Heart right ventricle (tissue), 16 donors: ENCODE results near the gene ITGA2B. TPM values are rescaled to one million over a fixed set of nuclear protein-coding genes. Genes with fewer than 3 reads are reported as not detected.
"Not testable (repeated sequence)": the region's sequence is repeated elsewhere in the genome, so short reads cannot be mapped to it uniquely, and the experiment has no call there.

Experiments used
- ATAC-seq, 8 donors: fragments of 200-7000 bp; cut with Tn5 transposase; one replicate each; pipeline ENCODE4 v1.9.1; 2020; ENCODE audit warnings: mild to moderate bottlenecking in 8 of 8, moderate library complexity in 8 of 8, moderate number of reproducible peaks in 1 of 8
- DNase-seq, 2 donors: peaks; one replicate each; pipeline ENCODE4 v3.0.0-alpha.2; 2020
- H3K27ac ChIP-seq, 10 donors: fragments of 200-600 bp; sonication (generic) in 2 of 10; one replicate each; pipeline versions ENCODE4 v1.5.0 to v1.8.0; 2020 to 2022; ENCODE audit warnings: mild to moderate bottlenecking in 3 of 10
- H3K27me3 ChIP-seq, 7 donors: fragments of 200-600 bp; one replicate each; pipeline ENCODE4 v1.8.0; 2021 to 2022; ENCODE audit warnings: mild to moderate bottlenecking in 2 of 7
- H3K36me3 ChIP-seq, 9 donors: fragments of 200-600 bp; sonication (generic) in 1 of 9; one replicate each; pipeline versions ENCODE4 v1.5.0 to v1.8.0; 2020 to 2022; ENCODE audit warnings: mild to moderate bottlenecking in 2 of 9
- H3K4me1 ChIP-seq, 9 donors: fragments of 200-600 bp; sonication (generic) in 1 of 9; one replicate each; pipeline versions ENCODE4 v1.5.0 to v1.8.0; 2020 to 2022; ENCODE audit warnings: mild to moderate bottlenecking in 4 of 9
- H3K4me3 ChIP-seq, 10 donors: fragments of 200-600 bp; sonication (generic) in 2 of 10; one replicate each; pipeline versions ENCODE4 v1.5.0 to v1.8.0; 2020 to 2022; ENCODE audit warnings: mild to moderate bottlenecking in 7 of 10, moderate library complexity in 2 of 10
- H3K9me3 ChIP-seq, 11 donors: fragments of 200-600 bp in 10 of 11; sonication (generic) in 2 of 11; one replicate each; pipeline versions ENCODE4 v1.5.0 to v1.8.0; 2013 to 2022; ENCODE audit warnings: mild to moderate bottlenecking in 2 of 11, control low read depth in 1 of 11, moderate library complexity in 1 of 11
- WGBS, 2 donors: extraction: QIAGEN DNeasy Blood & Tissue Kit; methylation state at CpG; one replicate each; pipeline ENCODE4 v1.1.7; 2013; ENCODE audit warnings: inconsistent platforms in 1 of 2; 5-methylcytosine and 5-hydroxymethylcytosine counted together
- intact Hi-C, 10 donors: fragments of 100-400 bp; cut with DNase I; formaldehyde crosslinking; loops; one replicate each; pipeline versions ENCODE4 v1.11.1 to v1.14.2; 2022
- polyA plus RNA-seq, 2 donors: library from polyadenylated mRNA; stranded (reverse); fragments of 200-250 nt; gene quantifications; one replicate each; pipeline ENCODE4 v1.2.3, GENCODE V29; 2013
- total RNA-seq, 10 donors: library from RNA; stranded (reverse); fragmentation: NEBNext Ultra II Directional in 3 of 10; extraction: Animal tissue kit (Norgen Biotek cat#: 25700) in 3 of 10; gene quantifications; one replicate each; pipeline versions ENCODE4 v1.2.1 to v1.2.4, GENCODE V29; 2021 to 2023
- TF ChIP-seq, protein P1 (sequence below), 9 donors: fragments of 200-600 bp; sonication (generic) in 2 of 9; IDR thresholded peaks; one replicate each; pipeline versions ENCODE4 v1.5.0 to v1.8.0; 2021 to 2022; ENCODE audit warnings: antibody characterized with exemption in 9 of 9, mild to moderate bottlenecking in 5 of 9, moderate library complexity in 1 of 9
- donor health status: Arrhythmogenic right ventricular cardiomyopathy.
- donor health status: ischemic (EF 13 %, LVEDD 7.1; RV severe dilation, severe dysfunction).
- donor health status: healthy with polysubstance abuse.
- donor health status: DM: no; HTN: yes; CAD: no.
- donor health status: DM: no; HTN: no; CAD: no.
- donor health status: ischemic (EF 25% LVEDD 6.9; RV normal size, moderate dysfunction).
- donor health status: ischemic (EF 25% LVEDD 5.7; RV mildly dilated, moderate dysfunction).
- donor health status: healthy.
- donor health status: DM: yes; HTN: yes; CAD: no.
- donor health status: Ischemic cardiomyopathy.
- donor health status: ischemic (EF 35%, LVEDD 5.7; RV mildly dilated, moderate dysfunction).
- donor health status: nonischemic (EF 11% LVEDD 7.7; RV severe dilation, severe dysfunction).
- donor health status: DM: yes; HTN: yes; CAD: no.
- donor health status: PGD.
- donor health status: ischemic (EF 29% LVEDD 5.4; RV normal size, mild dysfunction).
- donor health status: nonischemic (EF 23%, LVEDD 6.1; RV moderate dilation, normal function).

The ITGA2B gene
- total and polyA plus RNA-seq, 12 donors, result 0.18 to 1.2 (median 0.62) TPM; not detected in 1

DNA sequence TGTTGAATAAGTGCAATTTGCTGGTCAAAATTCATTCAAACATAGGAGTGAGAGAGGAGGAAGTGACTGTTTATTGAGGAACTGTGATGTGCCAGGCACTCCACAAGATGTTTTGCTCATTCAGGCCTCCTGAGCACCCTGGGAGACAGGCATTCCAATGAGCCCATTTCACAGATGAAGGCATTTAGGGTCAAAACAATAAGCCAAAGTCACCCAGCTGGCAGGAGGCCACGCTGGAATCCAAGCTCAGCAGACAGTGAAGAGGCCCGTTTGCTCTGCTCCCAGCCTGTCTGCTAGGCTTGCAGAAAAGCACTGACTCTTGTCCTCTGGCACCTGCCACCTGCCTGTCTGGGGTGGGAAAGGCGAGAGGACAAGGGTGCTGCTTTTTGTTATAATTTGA lies 54.7 kb downstream of the ITGA2B start:
- H3K4me1 ChIP-seq, result peaks cover 0 to 59% (median 3%) of the 10 kb centered on the region in 9 donors
- intact Hi-C loops, result loop anchor here in 5 of 10 donors (5.0 kb wide), 3 partner anchors 122 to 192 kb away; partner anchors contain the start of gene HROB (in 3 of the 5)
- ATAC-seq, result no peak

DNA sequence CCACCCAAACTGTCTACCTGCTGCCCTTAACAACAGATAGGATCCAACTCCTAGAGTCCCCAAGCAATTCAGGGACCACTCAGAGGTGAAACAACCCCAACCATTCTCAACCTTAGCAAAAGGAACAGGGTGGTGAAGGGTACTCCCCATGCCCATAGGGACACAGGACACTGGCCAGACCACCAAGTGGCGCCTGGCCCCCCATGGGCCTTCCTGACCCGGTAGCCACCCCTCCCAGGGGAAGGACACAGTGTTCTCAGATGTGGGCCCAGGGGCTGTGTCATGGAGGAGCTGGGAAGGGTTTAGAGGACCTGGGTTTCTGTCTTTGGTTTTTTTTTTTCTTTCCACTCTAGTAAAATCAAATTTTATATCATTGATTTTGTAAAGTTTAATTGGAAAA lies 55.1 kb downstream of the ITGA2B start:
- intact Hi-C loops, result loop anchor here in 5 of 10 donors (5.0 kb wide), 3 partner anchors 122 to 192 kb away; partner anchors contain the start of gene HROB (in 3 of the 5)
- 59 to 62% methylated on average over 2 of the region's 2 CpGs for WGBS, 2 donors
- Histone ChIP-seq H3K4me1 (peaks cover 0 to 59% (median 3%) of the 10 kb centered on the region in 9 donors), H3K27me3 (no peaks in the 10 kb centered on the region), H3K4me3 (no peak overlapping the region), H3K27ac (peak overlapping the region in 1 of 10 donors; percentile 74), H3K36me3 (no peaks in the 10 kb centered on the region), H3K9me3 (no peaks in the 10 kb centered on the region)
- no peak for DNase-seq
- ATAC-seq, result no peak
- TF ChIP-seq, protein P1, sequence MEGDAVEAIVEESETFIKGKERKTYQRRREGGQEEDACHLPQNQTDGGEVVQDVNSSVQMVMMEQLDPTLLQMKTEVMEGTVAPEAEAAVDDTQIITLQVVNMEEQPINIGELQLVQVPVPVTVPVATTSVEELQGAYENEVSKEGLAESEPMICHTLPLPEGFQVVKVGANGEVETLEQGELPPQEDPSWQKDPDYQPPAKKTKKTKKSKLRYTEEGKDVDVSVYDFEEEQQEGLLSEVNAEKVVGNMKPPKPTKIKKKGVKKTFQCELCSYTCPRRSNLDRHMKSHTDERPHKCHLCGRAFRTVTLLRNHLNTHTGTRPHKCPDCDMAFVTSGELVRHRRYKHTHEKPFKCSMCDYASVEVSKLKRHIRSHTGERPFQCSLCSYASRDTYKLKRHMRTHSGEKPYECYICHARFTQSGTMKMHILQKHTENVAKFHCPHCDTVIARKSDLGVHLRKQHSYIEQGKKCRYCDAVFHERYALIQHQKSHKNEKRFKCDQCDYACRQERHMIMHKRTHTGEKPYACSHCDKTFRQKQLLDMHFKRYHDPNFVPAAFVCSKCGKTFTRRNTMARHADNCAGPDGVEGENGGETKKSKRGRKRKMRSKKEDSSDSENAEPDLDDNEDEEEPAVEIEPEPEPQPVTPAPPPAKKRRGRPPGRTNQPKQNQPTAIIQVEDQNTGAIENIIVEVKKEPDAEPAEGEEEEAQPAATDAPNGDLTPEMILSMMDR (IDR thresholded peaks at IDR 0.05), result no peak

More for the DNA sequence above, 54.7 kb downstream of the ITGA2B start:
- Histone ChIP-seq H3K27ac (peak overlapping the region in 1 of 10 donors; percentile 74), H3K36me3 (no peaks in the 10 kb centered on the region), H3K9me3 (no peaks in the 10 kb centered on the region), H3K27me3 (no peaks in the 10 kb centered on the region), H3K4me3 (no peak overlapping the region)
- TF ChIP-seq, protein P1 (IDR thresholded peaks at IDR 0.05), result no peak
- DNase-seq, result no peak
- WGBS, 2 donors, result 63 to 66% methylated on average over 3 of the region's 3 CpGs

DNA sequence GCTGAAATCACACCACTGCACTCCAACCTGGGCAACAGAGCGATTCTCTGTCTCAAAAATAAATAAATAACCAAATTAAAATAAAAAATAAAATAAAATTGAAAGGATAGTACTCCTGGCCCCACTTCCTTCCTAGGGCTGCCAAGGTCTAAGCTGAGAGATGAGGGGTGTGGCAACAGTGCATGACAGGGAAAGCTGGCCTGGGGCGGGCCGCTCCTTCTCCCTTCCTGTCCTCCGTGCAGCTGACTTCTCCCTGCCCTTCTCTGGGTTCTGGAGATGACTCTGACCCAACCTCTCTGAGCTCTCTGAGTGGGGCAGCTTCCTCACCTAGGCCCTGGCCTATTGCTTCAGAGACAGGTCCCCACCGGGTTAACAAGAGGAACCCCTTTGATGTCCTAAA lies 56.1 kb downstream of the ITGA2B start:
- Histone ChIP-seq H3K9me3 (no peaks in the 10 kb centered on the region), H3K27ac (peak overlapping the region in 1 of 10 donors; percentile 26), H3K4me3 (no peak overlapping the region), H3K4me1 (peaks cover 0 to 52% (median 3%) of the 10 kb centered on the region in 9 donors), H3K36me3 (no peaks in the 10 kb centered on the region), H3K27me3 (no peaks in the 10 kb centered on the region)
- intact Hi-C loops, result loop anchor here in 5 of 10 donors (5.0 kb wide), 3 partner anchors 121 to 191 kb away; partner anchors contain the start of gene HROB (in 3 of the 5)
- WGBS, 2 donors, result 64 to 65% methylated on average over 5 of the region's 5 CpGs
- DNase-seq (no peak), ATAC-seq (peak in 2 of 8 donors; percentile 37 to 38)
- TF ChIP-seq, protein P1 (IDR thresholded peaks at IDR 0.05), result no peak

DNA sequence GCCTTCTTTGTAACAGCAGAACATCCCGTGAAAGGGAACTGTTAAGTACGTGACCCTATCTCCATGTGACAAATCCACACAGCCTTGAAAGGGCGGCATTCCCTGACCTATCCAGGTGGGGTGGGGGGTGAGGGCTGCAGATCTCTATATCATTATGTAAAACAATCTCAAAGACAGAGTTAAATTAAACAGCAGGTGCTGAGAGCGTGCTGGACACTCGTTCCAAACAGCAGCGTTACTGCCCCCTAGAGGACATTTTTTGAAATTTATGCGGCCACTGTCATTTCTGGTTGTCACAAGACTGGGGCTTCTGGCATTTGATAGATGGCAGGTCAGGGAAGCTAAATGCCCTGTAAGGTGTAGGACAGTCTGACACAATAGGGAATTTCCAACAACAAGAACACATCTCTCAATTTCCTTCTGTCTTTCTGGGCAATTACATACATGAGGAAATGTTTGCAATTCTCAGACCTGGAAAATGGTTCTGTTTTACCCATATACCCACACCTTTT lies 58.1 kb downstream of the ITGA2B start:
- no peaks in the 10 kb centered on the region for H3K9me3 ChIP-seq
- H3K4me1 ChIP-seq, result peaks cover under 1 to 58% (median 9%) of the 10 kb centered on the region in 9 donors
- TF ChIP-seq, protein P1 (IDR thresholded peaks at IDR 0.05), result peak; percentile 73 to 90 (median 85)
- peak in 1 of 2 donors; percentile 85 for DNase-seq
- H3K4me3 ChIP-seq, result no peak overlapping the region
- peak overlapping the region in 1 of 10 donors; percentile 30 for H3K27ac ChIP-seq
- 0 to 2% methylated on average over 7 of the region's 7 CpGs for WGBS, 2 donors
- H3K36me3 ChIP-seq, result no peaks in the 10 kb centered on the region
- no peaks in the 10 kb centered on the region for H3K27me3 ChIP-seq
- peak in 7 of 8 donors; percentile 8 to 45 (median 40) for ATAC-seq
- intact Hi-C loops, result loop anchor here in 8 of 10 donors (1.0 to 5.0 kb wide), 5 partner anchors 119 to 189 kb away; partner anchors contain the start of gene HROB (in 3 of the 8)

DNA sequence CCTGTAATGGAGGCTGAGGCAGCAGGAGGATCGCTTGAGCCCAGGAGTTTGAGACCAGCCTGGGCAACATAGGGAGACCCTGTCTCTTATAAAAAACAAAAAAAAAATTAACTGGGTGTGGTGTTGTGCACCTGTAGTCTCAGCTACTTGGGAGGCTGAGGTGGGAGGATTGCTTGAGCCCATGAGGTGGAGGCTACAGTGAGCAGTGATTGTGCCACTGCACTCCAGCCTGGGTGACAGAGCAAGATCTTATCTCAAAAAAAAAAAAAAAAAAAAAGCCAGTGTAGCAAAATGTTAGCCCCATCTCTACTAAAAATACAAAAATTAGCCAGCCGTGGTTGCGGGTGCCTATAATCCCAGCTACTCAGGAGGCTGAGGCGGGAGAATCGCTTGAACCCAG lies 59.2 kb downstream of the ITGA2B start:
- not testable (repeated sequence) for ATAC-seq, H3K27me3 ChIP-seq, DNase-seq, H3K4me3 ChIP-seq, H3K27ac ChIP-seq, H3K36me3 ChIP-seq, H3K9me3 ChIP-seq
- 89 to 91% methylated on average over 5 of the region's 5 CpGs for WGBS, 2 donors
- H3K4me1 ChIP-seq, result peaks cover 5 to 61% (median 17%) of the 10 kb centered on the region in 9 donors
- intact Hi-C loops, result loop anchor here in 6 of 10 donors (2.0 to 5.0 kb wide), 4 partner anchors 118 to 188 kb away; partner anchors contain the start of gene HROB (in 3 of the 6)

DNA sequence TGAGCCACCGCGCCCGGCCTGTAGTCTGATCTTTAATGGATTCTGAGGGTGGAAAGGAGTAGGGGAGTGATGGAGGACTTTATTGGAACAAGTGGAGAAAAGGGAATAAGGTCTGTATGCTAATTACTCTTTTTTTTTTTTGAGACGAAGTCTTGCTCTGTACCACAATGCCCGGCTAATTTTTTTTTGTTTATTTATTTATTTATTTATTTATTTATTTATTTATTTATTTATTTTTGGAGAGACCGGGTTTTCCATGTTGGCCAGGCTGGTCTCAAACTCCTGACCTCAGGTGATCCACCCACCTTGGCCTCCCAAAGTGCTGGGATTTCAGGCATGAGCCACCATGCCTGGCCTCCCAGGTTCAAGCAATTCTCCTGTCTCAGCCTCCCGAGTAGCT lies 59.9 kb downstream of the ITGA2B start:
- ATAC-seq, result not testable (repeated sequence)

More for the DNA sequence above, 59.9 kb downstream of the ITGA2B start:
- intact Hi-C loops, result loop anchor here in 1 of 10 donors (5.0 kb wide), 1 partner anchor 117 kb away; no protein-coding TSS in a partner anchor
- 88% methylated on average over 7 of the region's 7 CpGs for WGBS, 2 donors
- H3K9me3 ChIP-seq, H3K27me3 ChIP-seq, H3K4me3 ChIP-seq, DNase-seq, H3K27ac ChIP-seq, H3K36me3 ChIP-seq: not testable (repeated sequence)
- H3K4me1 ChIP-seq, result peaks cover 5 to 59% (median 21%) of the 10 kb centered on the region in 9 donors
